PC-3 (cell line): ENCODE measurements around the gene KCNG3. TPM values are rescaled to one million over a fixed set of nuclear protein-coding genes. Genes with fewer than 3 reads are reported as not detected.

Experiments used
- ATAC-seq: fragments of 200-7000 bp; cut with Tn5 transposase; 2 replicates; pipeline ENCODE4 v1.9.1; 2020; ENCODE audit warnings: mild to moderate bottlenecking, moderate library complexity
- BruUV-seq: library from RNA; stranded (reverse); fragments of 400-500 nt; replicated peaks from 2 replicates; lab custom pipeline; 2021; lab: Mats Ljungman, UMichigan
- CTCF ChIA-PET: fragments of 300-600 bp; sonication (Branson Sonifier 250); formaldehyde crosslinking; loops from one replicate; lab custom pipeline; 2022; ENCODE audit warnings: antibody characterized with exemption; lab: Charles Lee
- POLR2A ChIA-PET: fragments of 300-600 bp; sonication (Branson Sonifier 250); formaldehyde crosslinking; loops from one replicate; lab custom pipeline; 2022; ENCODE audit warnings: antibody characterized with exemption; ENCODE audit not compliant: unreplicated experiment; lab: Charles Lee
- DNase-seq: peaks from one replicate; pipeline ENCODE4 v3.0.0-alpha.2; 2015
- H2AFZ ChIP-seq: fragments of 300-600 bp; sonication (generic); 2 replicates; pipeline ENCODE4 v1.6.0; 2016; ENCODE audit warnings: antibody characterized with exemption, low read length
- H3F3A ChIP-seq: fragments of 300-600 bp; sonication (generic); one replicate; pipeline ENCODE4 v1.6.0; 2017; ENCODE audit warnings: antibody characterized with exemption, low read length, control low read depth, mild to moderate bottlenecking; ENCODE audit not compliant: unreplicated experiment
- H3K27ac ChIP-seq: fragments of 300-600 bp; sonication (generic); 2 replicates; pipeline ENCODE4 v1.5.1; 2016; ENCODE audit warnings: mild to moderate bottlenecking, low read length
- H3K27me3 ChIP-seq: fragments of 300-600 bp; sonication (generic); 2 replicates; pipeline ENCODE4 v1.6.1; 2016; ENCODE audit warnings: low read length, mixed read lengths
- H3K36me3 ChIP-seq: fragments of 300-600 bp; sonication (generic); 2 replicates; pipeline ENCODE4 v1.6.1; 2016; ENCODE audit warnings: low read depth, mixed run types, low read length, mixed read lengths
- H3K4me1 ChIP-seq: fragments of 300-600 bp; sonication (generic); 2 replicates; pipeline ENCODE4 v1.5.1; 2016; ENCODE audit warnings: low read length; ENCODE audit not compliant: insufficient read depth
- H3K4me2 ChIP-seq: fragments of 300-600 bp; sonication (generic); 2 replicates; pipeline ENCODE4 v1.6.0; 2016; ENCODE audit warnings: low read length
- H3K4me3 ChIP-seq: fragments of 300-600 bp; sonication (generic); 2 replicates; pipeline ENCODE4 v1.5.1; 2016; ENCODE audit warnings: mild to moderate bottlenecking, low read length, mixed read lengths
- H3K79me2 ChIP-seq: fragments of 300-600 bp; sonication (generic); 2 replicates; pipeline ENCODE4 v1.6.1; 2017; ENCODE audit warnings: low read length, mixed read lengths
- H3K9ac ChIP-seq: fragments of 300-600 bp; sonication (generic); 2 replicates; pipeline ENCODE4 v1.6.0; 2016; ENCODE audit warnings: mild to moderate bottlenecking, low read length
- H3K9me2 ChIP-seq: fragments of 300-600 bp; sonication (generic); replicated peaks from 2 replicates; pipeline ENCODE4 v1.6.1; 2016; ENCODE audit warnings: mixed run types, low read length, mixed read lengths
- H3K9me3 ChIP-seq: fragments of 300-600 bp; sonication (generic); 2 replicates; pipeline ENCODE4 v1.6.1; 2016; ENCODE audit warnings: low read length, mixed read lengths
- H4K20me1 ChIP-seq: fragments of 300-600 bp; sonication (generic); 2 replicates; pipeline ENCODE4 v1.6.1; 2016; ENCODE audit warnings: low read length, mixed read lengths
- EZH2 ChIP-seq: fragments of 300-600 bp; sonication (generic); IDR thresholded peaks from one replicate; pipeline ENCODE4 v1.6.1; 2017; ENCODE audit warnings: antibody characterized with exemption, mild to moderate bottlenecking, low read length; ENCODE audit not compliant: unreplicated experiment
- EZH2phosphoT487 ChIP-seq: fragments of 300-600 bp; sonication (generic); IDR thresholded peaks from 2 replicates; pipeline ENCODE4 v1.6.1; 2018; ENCODE audit warnings: mild to moderate bottlenecking, antibody characterized with exemption, low read length, borderline replicate concordance
- intact Hi-C: fragments of 100-400 bp; cut with micrococcal nuclease; formaldehyde crosslinking; loops from 2 replicates; pipeline ENCODE4 v1.9.0; 2023
- total RNA-seq: library from RNA; depleted of rRNA; stranded (reverse); fragments of >200 nt; gene quantifications from 2 replicates; pipeline ENCODE4 v1.2.3, GENCODE V29; 2014
- TF ChIP-seq, protein P1 (sequence below): fragments of 300-600 bp; sonication (generic); conservative IDR thresholded peaks from 2 replicates; pipeline ENCODE4 v1.5.1; 2017; ENCODE audit warnings: antibody characterized with exemption, low read depth, mild to moderate bottlenecking, low read length

Gene KCNG3
- total RNA-seq, 1 experiment from 2014 or later: 2.4 TPM

GRCh38 chr2:42470706-42471105 is 23.1 kb downstream of the KCNG3 start:
- Histone ChIP-seq H3K36me3 (no peaks in the 10 kb centered on the region; the same call in 1 of the 2 replicates), H3K79me2 (no peaks in the 10 kb centered on the region), H3K4me3 (no peak overlapping the region), H3F3A (no peaks in the 10 kb centered on the region), H3K4me1 (no peaks in the 10 kb centered on the region), H3K9me3 (peaks cover 5% of the 10 kb centered on the region; the same call in 1 of the 2 replicates), H3K9me2 (no peaks in the 10 kb centered on the region), H4K20me1 (no peaks in the 10 kb centered on the region), H3K9ac (no peak overlapping the region), H3K27me3 (no peaks in the 10 kb centered on the region), H2AFZ (no peak overlapping the region), H3K27ac (no peak overlapping the region), H3K4me2 (no peak overlapping the region)
- ATAC-seq (no peak), DNase-seq (no peak)
- TF ChIP-seq EZH2phosphoT487: no peak
- TF ChIP-seq EZH2: no peak
- TF ChIP-seq, protein P1, sequence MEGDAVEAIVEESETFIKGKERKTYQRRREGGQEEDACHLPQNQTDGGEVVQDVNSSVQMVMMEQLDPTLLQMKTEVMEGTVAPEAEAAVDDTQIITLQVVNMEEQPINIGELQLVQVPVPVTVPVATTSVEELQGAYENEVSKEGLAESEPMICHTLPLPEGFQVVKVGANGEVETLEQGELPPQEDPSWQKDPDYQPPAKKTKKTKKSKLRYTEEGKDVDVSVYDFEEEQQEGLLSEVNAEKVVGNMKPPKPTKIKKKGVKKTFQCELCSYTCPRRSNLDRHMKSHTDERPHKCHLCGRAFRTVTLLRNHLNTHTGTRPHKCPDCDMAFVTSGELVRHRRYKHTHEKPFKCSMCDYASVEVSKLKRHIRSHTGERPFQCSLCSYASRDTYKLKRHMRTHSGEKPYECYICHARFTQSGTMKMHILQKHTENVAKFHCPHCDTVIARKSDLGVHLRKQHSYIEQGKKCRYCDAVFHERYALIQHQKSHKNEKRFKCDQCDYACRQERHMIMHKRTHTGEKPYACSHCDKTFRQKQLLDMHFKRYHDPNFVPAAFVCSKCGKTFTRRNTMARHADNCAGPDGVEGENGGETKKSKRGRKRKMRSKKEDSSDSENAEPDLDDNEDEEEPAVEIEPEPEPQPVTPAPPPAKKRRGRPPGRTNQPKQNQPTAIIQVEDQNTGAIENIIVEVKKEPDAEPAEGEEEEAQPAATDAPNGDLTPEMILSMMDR: no peak
- BruUV-seq: no TSS peak
- ChIA-PET CTCF (no interaction called here), POLR2A (no interaction called here)
- intact Hi-C loops: no loop called here

DNA sequence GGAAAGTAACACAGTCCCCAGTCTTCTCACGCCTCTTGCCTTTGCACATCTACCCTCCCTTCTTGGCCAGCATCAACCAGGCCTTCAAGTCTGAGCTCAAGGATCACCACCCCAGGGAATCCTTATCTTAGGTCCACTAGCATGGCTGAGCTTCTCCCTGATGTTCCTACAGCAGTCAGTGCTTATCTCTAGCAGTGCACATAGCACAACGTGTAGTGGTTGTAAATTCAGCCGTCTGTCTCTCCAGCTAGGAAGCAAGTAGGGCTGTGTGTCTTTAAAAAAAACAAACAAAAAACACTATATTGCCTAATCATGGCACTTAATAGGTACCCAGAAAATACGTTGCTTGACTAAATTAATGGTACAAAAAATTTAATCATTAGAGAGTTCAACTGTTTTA is 29.2 kb downstream of the KCNG3 start:
- no peak overlapping the region for H2AFZ ChIP-seq
- H3K27me3 ChIP-seq: no peaks in the 10 kb centered on the region
- H3K4me1 ChIP-seq: no peaks in the 10 kb centered on the region
- H3K9ac ChIP-seq: no peak overlapping the region
- no TSS peak for BruUV-seq
- POLR2A ChIA-PET: no interaction called here
- no peaks in the 10 kb centered on the region for H3K79me2 ChIP-seq
- H3K9me3 ChIP-seq: peaks cover 5% of the 10 kb centered on the region; the same call in 1 of the 2 replicates
- H3K36me3 ChIP-seq: no peaks in the 10 kb centered on the region; the same call in 1 of the 2 replicates
- no peak overlapping the region for H3K27ac ChIP-seq
- no peaks in the 10 kb centered on the region for H3F3A ChIP-seq
- no peak overlapping the region for H3K4me3 ChIP-seq
- intact Hi-C loops: no loop called here
- CTCF ChIA-PET: no interaction called here
- H3K4me2 ChIP-seq: no peak overlapping the region
- no peak for TF ChIP-seq EZH2
- TF ChIP-seq EZH2phosphoT487: no peak
- TF ChIP-seq, protein P1: no peak
- DNase-seq (no peak), ATAC-seq (no peak)
- no peaks in the 10 kb centered on the region for H4K20me1 ChIP-seq
- H3K9me2 ChIP-seq: no peaks in the 10 kb centered on the region

DNA sequence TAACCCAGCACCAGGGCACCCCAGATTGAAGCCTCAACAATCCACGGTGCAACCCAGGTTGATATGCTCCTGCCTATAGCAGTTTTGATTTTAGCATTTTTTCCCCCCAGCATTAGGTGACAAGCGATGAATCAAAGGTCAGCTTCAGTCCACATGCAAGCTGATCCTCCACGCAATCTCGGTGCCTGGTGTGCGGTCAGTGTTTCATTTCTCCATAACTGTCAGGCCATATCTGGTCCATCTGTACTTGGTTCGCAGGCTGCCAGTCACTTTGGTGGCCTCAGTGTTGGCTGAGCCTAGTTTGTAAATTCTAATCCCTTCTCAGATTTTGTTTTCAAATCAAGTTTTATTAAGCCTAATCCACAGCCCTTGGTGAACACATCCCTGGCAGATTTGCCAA is 30.2 kb downstream of the KCNG3 start:
- H3K4me1 ChIP-seq: no peaks in the 10 kb centered on the region
- intact Hi-C loops: no loop called here
- ATAC-seq: no peak

More for the DNA sequence above, 30.2 kb downstream of the KCNG3 start:
- Histone ChIP-seq H3K9me2 (no peaks in the 10 kb centered on the region), H3K4me2 (no peak overlapping the region), H3K27ac (no peak overlapping the region), H3F3A (no peaks in the 10 kb centered on the region), H3K9ac (no peak overlapping the region), H3K4me3 (no peak overlapping the region), H4K20me1 (no peaks in the 10 kb centered on the region), H3K27me3 (no peaks in the 10 kb centered on the region), H2AFZ (no peak overlapping the region), H3K36me3 (no peaks in the 10 kb centered on the region; the same call in 1 of the 2 replicates), H3K9me3 (peaks cover 5% of the 10 kb centered on the region; the same call in 1 of the 2 replicates), H3K79me2 (no peaks in the 10 kb centered on the region)
- ChIA-PET POLR2A (no interaction called here), CTCF (no interaction called here)
- TF ChIP-seq EZH2: no peak
- TF ChIP-seq EZH2phosphoT487: no peak
- TF ChIP-seq, protein P1: no peak
- DNase-seq: no peak
- no TSS peak for BruUV-seq
